Liver (tissue), 3 donors: ENCODE measurements around the gene TRMT5.

ENCODE experiments used
- CTCF ChIP-seq: fragments of 150-350 bp; IDR thresholded peaks from 2 replicates; pipeline ENCODE4 v1.5.1; 2017; ENCODE audit warnings: improper control_type of control experiment, low read depth, low read length; ENCODE audit not compliant: missing input control
- EGR1 ChIP-seq, 2 donors: IDR thresholded peaks; 2 replicates each; pipeline ENCODE4 v1.6.1; 2016 to 2018; ENCODE audit warnings: antibody characterized with exemption in 2 of 2, low read depth in 2 of 2
- FOXA1 ChIP-seq: IDR thresholded peaks from 2 replicates; pipeline ENCODE4 v1.6.1; 2016; ENCODE audit warnings: antibody characterized with exemption
- GABPA ChIP-seq, 2 donors: IDR thresholded peaks in 1 of 2; conservative IDR thresholded peaks in 1 of 2; 2 replicates each; pipeline ENCODE4 v1.6.1; 2016; ENCODE audit warnings: antibody characterized with exemption in 2 of 2, mild to moderate bottlenecking in 1 of 2, moderate library complexity in 1 of 2
- JUND ChIP-seq, 2 donors: IDR thresholded peaks; 2 replicates each; pipeline ENCODE4 v1.6.1; 2016; ENCODE audit warnings: antibody characterized with exemption in 2 of 2
- RAD21 ChIP-seq, 2 donors: IDR thresholded peaks; 2 replicates each; pipeline ENCODE4 v1.6.1; 2016; ENCODE audit warnings: antibody characterized with exemption in 2 of 2, mild to moderate bottlenecking in 2 of 2
- REST ChIP-seq: IDR thresholded peaks from 2 replicates; pipeline ENCODE4 v1.6.1; 2016; ENCODE audit warnings: antibody characterized with exemption, mild to moderate bottlenecking
- RXRA ChIP-seq, 2 donors: IDR thresholded peaks; 2 replicates each; pipeline ENCODE4 v1.6.1; 2017 to 2018; ENCODE audit warnings: antibody characterized with exemption in 2 of 2, mild to moderate bottlenecking in 1 of 2
- SP1 ChIP-seq: IDR thresholded peaks from 2 replicates; pipeline ENCODE4 v1.6.1; 2018; ENCODE audit warnings: antibody characterized with exemption, mild to moderate bottlenecking
- TAF1 ChIP-seq: conservative IDR thresholded peaks from 2 replicates; pipeline ENCODE4 v1.6.1; 2016; ENCODE audit warnings: antibody characterized with exemption, mild to moderate bottlenecking
- YY1 ChIP-seq: IDR thresholded peaks from 2 replicates; pipeline ENCODE4 v1.6.1; 2016; ENCODE audit warnings: antibody characterized with exemption, mild to moderate bottlenecking
- TF ChIP-seq, protein P1 (sequence below): IDR thresholded peaks from 2 replicates; pipeline ENCODE4 v1.6.1; 2016; ENCODE audit warnings: antibody characterized with exemption
- TF ChIP-seq, protein P2 (sequence below): IDR thresholded peaks from 2 replicates; pipeline ENCODE4 v1.6.1; 2016; ENCODE audit warnings: antibody characterized with exemption
- TF ChIP-seq, protein P3 (sequence below): IDR thresholded peaks from 2 replicates; pipeline ENCODE4 v1.6.1; 2016; ENCODE audit warnings: antibody characterized with exemption
- donor health status: healthy.
- donor health status: healthy.

- no peak for TF ChIP-seq RAD21 (IDR thresholded peaks at IDR 0.05)
- TF ChIP-seq CTCF: no peak
- TF ChIP-seq, protein P1, sequence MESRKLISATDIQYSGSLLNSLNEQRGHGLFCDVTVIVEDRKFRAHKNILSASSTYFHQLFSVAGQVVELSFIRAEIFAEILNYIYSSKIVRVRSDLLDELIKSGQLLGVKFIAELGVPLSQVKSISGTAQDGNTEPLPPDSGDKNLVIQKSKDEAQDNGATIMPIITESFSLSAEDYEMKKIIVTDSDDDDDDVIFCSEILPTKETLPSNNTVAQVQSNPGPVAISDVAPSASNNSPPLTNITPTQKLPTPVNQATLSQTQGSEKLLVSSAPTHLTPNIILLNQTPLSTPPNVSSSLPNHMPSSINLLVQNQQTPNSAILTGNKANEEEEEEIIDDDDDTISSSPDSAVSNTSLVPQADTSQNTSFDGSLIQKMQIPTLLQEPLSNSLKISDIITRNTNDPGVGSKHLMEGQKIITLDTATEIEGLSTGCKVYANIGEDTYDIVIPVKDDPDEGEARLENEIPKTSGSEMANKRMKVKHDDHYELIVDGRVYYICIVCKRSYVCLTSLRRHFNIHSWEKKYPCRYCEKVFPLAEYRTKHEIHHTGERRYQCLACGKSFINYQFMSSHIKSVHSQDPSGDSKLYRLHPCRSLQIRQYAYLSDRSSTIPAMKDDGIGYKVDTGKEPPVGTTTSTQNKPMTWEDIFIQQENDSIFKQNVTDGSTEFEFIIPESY: no peak
- TF ChIP-seq SP1: no peak
- no peak for TF ChIP-seq TAF1
- TF ChIP-seq YY1: no peak
- TF ChIP-seq GABPA (IDR thresholded peaks at IDR 0.05 in 1 of 2, conservative IDR thresholded peaks at IDR 0.05 in 1 of 2): no peak
- TF ChIP-seq, protein P2, sequence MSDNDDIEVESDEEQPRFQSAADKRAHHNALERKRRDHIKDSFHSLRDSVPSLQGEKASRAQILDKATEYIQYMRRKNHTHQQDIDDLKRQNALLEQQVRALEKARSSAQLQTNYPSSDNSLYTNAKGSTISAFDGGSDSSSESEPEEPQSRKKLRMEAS: no peak
- TF ChIP-seq FOXA1: no peak
- no peak for TF ChIP-seq EGR1 (IDR thresholded peaks at IDR 0.05; ENCODE audit: low read depth in 2 of 2)
- no peak for TF ChIP-seq REST
- TF ChIP-seq RXRA (IDR thresholded peaks at IDR 0.05): no peak
- no peak for TF ChIP-seq JUND (IDR thresholded peaks at IDR 0.05)
- TF ChIP-seq, protein P3, sequence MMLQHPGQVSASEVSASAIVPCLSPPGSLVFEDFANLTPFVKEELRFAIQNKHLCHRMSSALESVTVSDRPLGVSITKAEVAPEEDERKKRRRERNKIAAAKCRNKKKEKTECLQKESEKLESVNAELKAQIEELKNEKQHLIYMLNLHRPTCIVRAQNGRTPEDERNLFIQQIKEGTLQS: no peak
These were observed 5.3 kb downstream of the TRMT5 start for GRCh38 chr14:60975551-60975950.
